ELR (cell line): Measurements from ENCODE around the gene MED1.
"Not testable (repeated sequence)": the region's sequence is repeated elsewhere in the genome, so short reads cannot be mapped to it uniquely, and the experiment has no call there.

ENCODE experiments used
- DNase-seq: peaks from one replicate; pipeline ENCODE4 v3.0.0-alpha.2; 2015; ENCODE audit warnings: low read depth

Gene MED1

GRCh38 chr17:39450847-39451581 lies at the start of gene MED1:
Gene MED1 (minus strand): TSS chr17:39451263. CDS start chr17:39451062, 201 bp downstream.
- DNase-seq = peak; percentile 99

GRCh38 chr17:39496921-39497320 lies 45.9 kb upstream of the MED1 start:
- not testable (repeated sequence) for DNase-seq

GRCh38 chr17:39487946-39488345 lies 36.9 kb upstream of the MED1 start:
- DNase-seq = peak; percentile 65

- not testable (repeated sequence) for DNase-seq
Measured at GRCh38 chr17:39487490-39487889, 36.4 kb upstream of the MED1 start.

GRCh38 chr17:39486242-39486641 lies 35.2 kb upstream of the MED1 start:
- peak; percentile 63 for DNase-seq

GRCh38 chr17:39485555-39485954 lies 34.5 kb upstream of the MED1 start:
- DNase-seq = peak; percentile 97

GRCh38 chr17:39484178-39484577 lies 33.1 kb upstream of the MED1 start:
- no peak for DNase-seq

- DNase-seq = no peak
Measured at GRCh38 chr17:39483506-39483905, 32.4 kb upstream of the MED1 start.

- DNase-seq = not testable (repeated sequence)
Measured at GRCh38 chr17:39479631-39480030, 28.6 kb upstream of the MED1 start.

- no peak for DNase-seq
Measured at GRCh38 chr17:39473310-39473709, 22.2 kb upstream of the MED1 start.

GRCh38 chr17:39468610-39469009 lies 17.5 kb upstream of the MED1 start:
- not testable (repeated sequence) for DNase-seq

- not testable (repeated sequence) for DNase-seq
Measured at GRCh38 chr17:39464639-39465181, 13.6 kb upstream of the MED1 start.

GRCh38 chr17:39462631-39463375 lies 11.7 kb upstream of the MED1 start:
- peak; percentile 34 for DNase-seq

- DNase-seq = no peak
Measured at GRCh38 chr17:39461926-39462569, 11.0 kb upstream of the MED1 start.

- DNase-seq = peak; percentile 100
Measured at GRCh38 chr17:39461113-39461925, 10.3 kb upstream of the MED1 start, which contains the start of gene CDK12. Gene CDK12 (plus strand): TSS chr17:39461486. CDS start chr17:39462072, 586 bp downstream.

GRCh38 chr17:39455919-39456318 lies 4.9 kb upstream of the MED1 start:
- no peak for DNase-seq

GRCh38 chr17:39450051-39450450 lies 1.0 kb downstream of the MED1 start:
- DNase-seq = peak; percentile 10

- DNase-seq = no peak
Measured at GRCh38 chr17:39447561-39447960, 3.5 kb downstream of the MED1 start.

GRCh38 chr17:39443326-39443725 lies 7.7 kb downstream of the MED1 start:
- DNase-seq = no peak

- DNase-seq = not testable (repeated sequence)
Measured at GRCh38 chr17:39439868-39440267, 11.2 kb downstream of the MED1 start.

GRCh38 chr17:39429600-39429999 lies 21.5 kb downstream of the MED1 start:
- DNase-seq = no peak

- no peak for DNase-seq
Measured at GRCh38 chr17:39416141-39416540, 34.9 kb downstream of the MED1 start.
